NT2/D1 (cell line): ENCODE data around the gene MAML3.

Experiments used
- YY1 ChIP-seq: IDR thresholded peaks from 2 replicates; pipeline ENCODE4 v1.6.1; 2011; ENCODE audit not compliant: insufficient read length, insufficient read depth
- ZNF274 ChIP-seq: IDR thresholded peaks from 2 replicates; pipeline ENCODE4 v1.6.1; 2011; ENCODE audit warnings: mild to moderate bottlenecking, low read depth, low read length

DNA sequence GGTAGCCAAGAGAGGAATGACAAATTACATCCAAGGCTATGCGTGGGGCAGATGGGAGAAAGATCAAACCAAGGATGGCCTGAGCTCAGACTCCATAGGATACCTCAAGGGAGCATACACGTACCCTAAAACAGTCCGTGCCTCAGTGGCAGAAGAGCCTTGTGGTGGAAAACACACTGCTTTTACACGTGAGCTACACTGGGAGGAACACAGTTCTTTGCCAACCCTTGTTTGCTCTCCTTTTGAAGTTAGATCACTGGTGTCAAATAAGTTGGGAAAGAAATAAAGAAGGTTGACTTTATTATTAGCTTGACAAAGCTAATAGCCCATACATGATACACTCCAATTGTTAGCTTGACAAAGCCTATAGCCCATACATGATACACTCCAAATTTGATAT lies 346.5 kb downstream of the MAML3 start:
- TF ChIP-seq ZNF274, result no peak
- TF ChIP-seq YY1, result no peak
